ENCODE results near the gene MYPOP.

The MYPOP gene

DNA sequence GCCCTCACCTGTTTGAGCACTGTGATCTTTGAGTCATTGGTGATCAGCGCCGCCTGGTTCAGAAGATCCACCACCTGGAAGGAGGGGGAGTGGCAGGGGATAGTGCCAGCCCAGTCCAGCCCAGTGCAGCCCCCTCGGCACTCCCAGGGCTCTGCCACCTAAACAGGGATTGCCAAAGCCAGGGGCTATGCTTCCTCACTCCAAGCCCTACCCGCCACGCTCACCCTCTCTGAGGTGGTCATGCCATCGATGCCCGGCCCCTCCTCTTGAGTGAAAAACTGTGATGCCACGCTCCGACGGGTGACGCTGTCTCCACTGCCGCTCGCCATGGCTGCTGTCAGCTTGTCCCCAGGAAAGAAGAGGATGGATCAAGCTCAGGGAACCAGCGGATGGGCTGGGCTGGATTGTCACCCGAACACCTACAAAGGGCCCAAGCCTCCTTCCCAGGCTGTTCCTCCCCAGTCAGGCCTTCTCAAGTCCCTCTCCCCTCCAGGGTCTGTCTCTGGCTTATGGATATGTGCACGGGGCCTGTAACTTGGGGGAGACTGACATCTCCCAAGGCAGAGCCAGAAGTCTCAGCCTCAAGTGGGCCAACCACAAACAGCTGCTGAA lies 48.1 kb downstream of the MYPOP start:
- Histone ChIP-seq H3K27ac (ENCODE audit: low read depth, low read length) (no peak overlapping the region), H3K36me3 (ENCODE audit: insufficient read depth, low read length) (peaks cover 80% of the 10 kb centered on the region), H3K4me3 (ENCODE audit: low read length) (no peak overlapping the region), H3K9me3 (ENCODE audit: insufficient read depth, low read depth, low read length) (no peaks in the 10 kb centered on the region), H3K9ac (ENCODE audit: low read depth, low read length) (no peak overlapping the region), H3K4me1 (ENCODE audit: insufficient read depth, low read length) (no peaks in the 10 kb centered on the region), H3K27me3 (ENCODE audit: insufficient read depth, low read length) (no peaks in the 10 kb centered on the region)
- 96% methylated on average over 16 of the region's 16 CpGs for WGBS

DNA sequence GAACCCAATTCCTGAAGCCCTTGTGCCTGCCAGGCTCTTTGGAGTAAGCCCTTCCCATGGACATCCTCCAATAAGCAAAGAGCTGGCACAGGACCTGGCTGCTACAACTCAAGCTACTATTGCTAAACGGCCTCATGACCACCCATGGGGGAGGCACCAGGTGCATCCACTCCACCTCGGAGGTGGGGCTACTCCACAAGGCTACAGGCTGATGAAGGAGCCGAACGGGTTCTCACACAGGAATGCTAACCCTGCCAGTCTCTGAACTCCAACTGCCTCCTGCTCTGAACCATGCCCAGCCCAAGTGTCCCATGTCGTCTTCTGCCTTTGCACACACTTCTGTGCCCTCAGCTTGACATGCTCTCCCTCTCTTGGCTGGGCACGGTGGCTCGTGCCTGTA lies 49.4 kb downstream of the MYPOP start:
- Histone ChIP-seq H3K4me1 (ENCODE audit: insufficient read depth, low read length) (no peaks in the 10 kb centered on the region), H3K4me3 (ENCODE audit: low read length) (no peak overlapping the region), H3K27me3 (ENCODE audit: insufficient read depth, low read length) (no peaks in the 10 kb centered on the region), H3K9me3 (ENCODE audit: insufficient read depth, low read depth, low read length) (no peaks in the 10 kb centered on the region), H3K27ac (ENCODE audit: low read depth, low read length) (no peak overlapping the region), H3K36me3 (ENCODE audit: insufficient read depth, low read length) (peaks cover 82% of the 10 kb centered on the region), H3K9ac (ENCODE audit: low read depth, low read length) (no peak overlapping the region)
- WGBS, result 93% methylated on average over 7 of the region's 7 CpGs

DNA sequence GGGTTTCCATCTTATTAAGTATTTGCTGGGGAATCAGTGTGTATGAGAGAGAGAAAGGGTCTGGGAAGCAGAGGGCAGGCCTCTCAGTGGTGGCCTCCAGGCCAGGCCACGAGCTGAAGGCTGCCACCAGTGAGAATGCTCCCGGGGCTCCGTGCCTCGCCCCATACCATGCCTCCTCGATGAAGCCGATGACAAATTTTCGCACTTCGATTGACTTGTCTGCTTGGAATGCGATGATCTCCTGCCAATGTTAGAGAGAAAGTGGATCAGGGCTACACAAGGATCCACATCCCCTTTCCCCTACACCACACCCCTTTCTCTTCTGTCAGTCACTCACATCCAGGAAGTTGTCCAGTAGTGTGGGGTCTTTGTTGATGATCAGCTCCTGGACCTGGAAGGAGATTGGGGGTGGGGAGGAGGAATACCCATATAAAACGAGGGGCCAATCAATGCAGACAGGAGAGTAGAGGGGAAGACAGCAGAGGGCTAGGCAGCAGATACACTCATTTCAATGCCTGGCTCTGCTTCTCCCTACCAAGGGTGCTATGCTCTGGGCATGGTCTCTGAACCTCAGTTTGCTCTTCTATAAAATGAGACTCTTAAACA lies 50.2 kb downstream of the MYPOP start:
- H3K4me3 ChIP-seq (ENCODE audit: low read length), result no peak overlapping the region
- H3K27ac ChIP-seq (ENCODE audit: low read depth, low read length), result no peak overlapping the region
- H3K27me3 ChIP-seq (ENCODE audit: insufficient read depth, low read length), result no peaks in the 10 kb centered on the region
- peaks cover 89% of the 10 kb centered on the region for H3K36me3 ChIP-seq (ENCODE audit: insufficient read depth, low read length)
- WGBS, result 98% methylated on average over 10 of the region's 10 CpGs
- H3K9ac ChIP-seq (ENCODE audit: low read depth, low read length), result no peak overlapping the region
- H3K4me1 ChIP-seq (ENCODE audit: insufficient read depth, low read length), result no peaks in the 10 kb centered on the region
- H3K9me3 ChIP-seq (ENCODE audit: insufficient read depth, low read depth, low read length), result no peaks in the 10 kb centered on the region

DNA sequence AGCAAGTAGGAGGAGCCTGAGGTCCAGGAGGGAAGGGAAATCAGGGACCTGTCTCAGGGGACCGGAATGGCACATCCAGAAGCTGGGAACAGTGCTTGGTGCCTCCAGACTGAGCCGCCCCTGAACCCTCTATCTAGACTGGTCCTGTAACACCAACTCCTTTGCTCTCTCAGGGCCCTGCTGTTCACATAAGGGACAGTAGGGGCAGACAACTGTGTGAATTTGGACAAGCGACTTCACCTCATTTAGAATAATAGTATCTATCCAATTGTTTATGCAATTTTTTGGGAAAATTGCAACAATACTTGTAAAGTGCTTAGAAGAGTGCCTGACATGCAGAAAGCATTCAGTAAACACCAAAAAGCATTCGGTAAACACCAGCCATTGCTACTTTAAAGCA lies 53.5 kb downstream of the MYPOP start:
- H3K9me3 ChIP-seq (ENCODE audit: insufficient read depth, low read depth, low read length), result no peaks in the 10 kb centered on the region
- H3K4me1 ChIP-seq (ENCODE audit: insufficient read depth, low read length), result no peaks in the 10 kb centered on the region
- no peak overlapping the region for H3K9ac ChIP-seq (ENCODE audit: low read depth, low read length)
- 98% methylated on average over 4 of the region's 4 CpGs for WGBS
- no peaks in the 10 kb centered on the region for H3K27me3 ChIP-seq (ENCODE audit: insufficient read depth, low read length)
- no peak overlapping the region for H3K27ac ChIP-seq (ENCODE audit: low read depth, low read length)
- no peak overlapping the region for H3K4me3 ChIP-seq (ENCODE audit: low read length)
- peaks cover 98% of the 10 kb centered on the region for H3K36me3 ChIP-seq (ENCODE audit: insufficient read depth, low read length)

DNA sequence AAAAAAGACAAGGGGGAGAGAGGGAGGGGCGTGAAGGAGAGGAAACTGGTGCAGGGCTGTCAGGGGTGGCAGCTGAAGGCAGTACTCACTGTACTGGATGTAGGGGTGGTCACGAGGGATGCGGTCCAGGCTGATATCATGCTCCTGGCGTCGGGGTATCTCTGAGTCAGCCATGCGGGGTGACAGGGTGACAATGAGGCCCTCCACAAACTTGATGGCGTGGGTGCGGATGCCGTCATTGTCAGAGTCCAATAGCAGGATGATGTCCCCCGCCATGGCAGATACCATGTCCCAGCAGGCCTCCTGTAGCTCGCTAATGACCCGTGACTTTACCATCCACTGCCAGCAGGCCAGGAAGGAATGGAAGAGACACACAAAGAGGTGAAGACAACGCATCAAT lies 54.8 kb downstream of the MYPOP start:
- H3K9ac ChIP-seq (ENCODE audit: low read depth, low read length), result no peak overlapping the region
- no peaks in the 10 kb centered on the region for H3K4me1 ChIP-seq (ENCODE audit: insufficient read depth, low read length)
- no peak overlapping the region for H3K4me3 ChIP-seq (ENCODE audit: low read length)
- no peaks in the 10 kb centered on the region for H3K27me3 ChIP-seq (ENCODE audit: insufficient read depth, low read length)
- peaks cover 98% of the 10 kb centered on the region for H3K36me3 ChIP-seq (ENCODE audit: insufficient read depth, low read length)
- no peaks in the 10 kb centered on the region for H3K9me3 ChIP-seq (ENCODE audit: insufficient read depth, low read depth, low read length)
- WGBS, result 96% methylated on average over 13 of the region's 13 CpGs
- no peak overlapping the region for H3K27ac ChIP-seq (ENCODE audit: low read depth, low read length)

DNA sequence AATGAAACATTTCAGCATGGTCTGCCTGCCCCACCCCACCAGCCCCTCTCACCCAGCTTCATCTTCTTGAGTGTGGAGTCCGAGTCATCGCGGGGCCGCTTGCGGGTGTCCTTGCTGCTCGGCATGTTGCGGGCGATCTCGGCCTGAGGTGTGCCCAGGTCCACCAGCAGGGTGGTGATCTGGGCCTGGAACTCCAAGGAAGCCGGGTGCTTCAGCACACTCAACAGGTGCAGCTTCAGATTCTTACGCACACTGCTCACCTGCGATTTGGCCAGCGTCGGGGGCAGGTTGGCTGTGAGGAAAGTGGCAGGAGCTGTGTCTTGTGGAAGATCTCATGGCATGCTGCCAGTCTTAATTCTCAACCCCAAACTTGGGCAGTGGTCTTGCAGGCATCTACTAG lies 60.2 kb downstream of the MYPOP start:
- no peaks in the 10 kb centered on the region for H3K9me3 ChIP-seq (ENCODE audit: insufficient read depth, low read depth, low read length)

More for the DNA sequence above, 60.2 kb downstream of the MYPOP start:
- H3K27me3 ChIP-seq (ENCODE audit: insufficient read depth, low read length), result no peaks in the 10 kb centered on the region
- no peak overlapping the region for H3K27ac ChIP-seq (ENCODE audit: low read depth, low read length)
- H3K4me1 ChIP-seq (ENCODE audit: insufficient read depth, low read length), result no peaks in the 10 kb centered on the region
- H3K4me3 ChIP-seq (ENCODE audit: low read length), result no peak overlapping the region
- H3K36me3 ChIP-seq (ENCODE audit: insufficient read depth, low read length), result peaks cover 94% of the 10 kb centered on the region
- 96% methylated on average over 14 of the region's 14 CpGs for WGBS
- H3K9ac ChIP-seq (ENCODE audit: low read depth, low read length), result no peak overlapping the region
